ENCODE data around the gene NANS.

GRCh38 chr9:98064623-98065392 is 8.3 kb downstream of the NANS start:
- TF ChIP-seq GABPA (IDR thresholded peaks at IDR 0.05; ENCODE audit: low read depth): no peak
- no peak for TF ChIP-seq CTCF (IDR thresholded peaks at IDR 0.05; ENCODE audit: insufficient read depth, low read length)
- no peak for TF ChIP-seq POLR2AphosphoS5 (IDR thresholded peaks at IDR 0.05; ENCODE audit: low read depth)
- TF ChIP-seq REST (IDR thresholded peaks at IDR 0.05; ENCODE audit: insufficient replicate concordance, low read depth): no peak
- no peak for TF ChIP-seq SPI1 (IDR thresholded peaks at IDR 0.05; ENCODE audit: borderline replicate concordance, low read depth)

Measured in HL-60 (cell line).